Activated T-cell treated with anti-CD3 and anti-CD28 coated beads, Interleukin-2, amount 50 U/mL, for 48 hours (primary cell): ENCODE data around the gene CES3.
"Not testable (repeated sequence)": the region's sequence is repeated elsewhere in the genome, so short reads cannot be mapped to it uniquely, and the experiment has no call there.

Source experiments
- DNase-seq, 2 experiments: peaks; one replicate each; pipeline ENCODE4 v3.0.0-alpha.2; 2020

Gene CES3

GRCh38 chr16:66927918-66928649 is 33.0 kb upstream of the CES3 start:
- no peak for DNase-seq

- peak; percentile 57 to 70 for DNase-seq
Measured at GRCh38 chr16:66928702-66929388, 32.2 kb upstream of the CES3 start.

GRCh38 chr16:66930189-66930588 is 30.9 kb upstream of the CES3 start:
- no peak for DNase-seq

GRCh38 chr16:66931665-66932064 is 29.4 kb upstream of the CES3 start:
- DNase-seq, result no peak

- no peak for DNase-seq
Measured at GRCh38 chr16:66932076-66932475, 29.0 kb upstream of the CES3 start.

- DNase-seq, result peak; percentile 63 to 71
Measured at GRCh38 chr16:66933776-66934137, 27.3 kb upstream of the CES3 start.

- DNase-seq, result peak; percentile 94
Measured at GRCh38 chr16:66934138-66934838, 26.8 kb upstream of the CES3 start, which contains the start of gene CIAO2B. TSS of gene CIAO2B (minus strand) at chr16:66934402. CDS start at chr16:66934364, 38 bp downstream.

GRCh38 chr16:66934839-66935313 is 26.2 kb upstream of the CES3 start:
- DNase-seq, result peak in 1 of 2 experiments; percentile 42

GRCh38 chr16:66935314-66936011 is 25.6 kb upstream of the CES3 start, which contains the start of gene CES2:
TSS of gene CES2 (plus strand) at chr16:66935516. CDS start at chr16:66935636, 120 bp downstream.
- no peak for DNase-seq

GRCh38 chr16:66936462-66936861 is 24.6 kb upstream of the CES3 start:
- no peak for DNase-seq

GRCh38 chr16:66936889-66937554 is 24.0 kb upstream of the CES3 start:
- no peak for DNase-seq

- DNase-seq, result no peak
Measured at GRCh38 chr16:66937725-66938337, 23.2 kb upstream of the CES3 start.

GRCh38 chr16:66939366-66939765 is 21.7 kb upstream of the CES3 start:
- no peak for DNase-seq

GRCh38 chr16:66940236-66940635 is 20.8 kb upstream of the CES3 start:
- no peak for DNase-seq

- no peak for DNase-seq
Measured at GRCh38 chr16:66942981-66943380, 18.1 kb upstream of the CES3 start.

GRCh38 chr16:66943426-66944053 is 17.5 kb upstream of the CES3 start:
- no peak for DNase-seq

- no peak for DNase-seq
Measured at GRCh38 chr16:66944054-66944441, 17.0 kb upstream of the CES3 start.

GRCh38 chr16:66944971-66945370 is 16.1 kb upstream of the CES3 start:
- not testable (repeated sequence) for DNase-seq

GRCh38 chr16:66945939-66946338 is 15.1 kb upstream of the CES3 start:
- DNase-seq, result no peak

GRCh38 chr16:66946541-66946940 is 14.5 kb upstream of the CES3 start:
- DNase-seq, result no peak

- DNase-seq, result no peak
Measured at GRCh38 chr16:66946974-66947301, 14.1 kb upstream of the CES3 start.
